SK-N-SH (cell line): ENCODE data around the gene XXYLT1. TPM values are rescaled to one million over a fixed set of nuclear protein-coding genes. Genes with fewer than 3 reads are reported as not detected.

Source experiments
- CTCF ChIA-PET: fragments of 300-600, 350-600 bp; formaldehyde crosslinking; extraction: SDS; loops from one replicate; lab custom pipeline; 2021; lab: Yijun Ruan, JAX
- POLR2A ChIA-PET: fragments of 350-600 bp; sonication (Branson Sonifier 250); formaldehyde crosslinking; extraction: SDS; loops from one replicate; lab custom pipeline; 2020; ENCODE audit warnings: antibody characterized with exemption, inconsistent platforms; lab: Yijun Ruan, JAX
- DNase-seq: peaks from one replicate; pipeline ENCODE4 v3.0.0; 2012
- H2AFZ ChIP-seq: fragments of 200-600 bp; sonication (generic); 2 replicates; pipeline ENCODE4 v1.8.1; 2016; ENCODE audit warnings: antibody characterized with exemption, mild to moderate bottlenecking, low read depth
- H3F3A ChIP-seq: fragments of 200-600 bp; sonication (generic); replicated peaks from 2 replicates; pipeline ENCODE3; 2016; ENCODE audit warnings: antibody characterized with exemption, mild to moderate bottlenecking; ENCODE audit not compliant: insufficient read depth
- H3K27ac ChIP-seq, 2 experiments: fragments of 200-500 bp in 1 of 2; fragments of 200-600 bp in 1 of 2; sonication (Bioruptor generic) in 1 of 2; sonication (generic), shearing (Covaris generic) in 1 of 2; 2 replicates each; pipeline versions ENCODE4 v1.5.1 to v1.6.1; 2014 to 2016; ENCODE audit warnings: low read depth in 2 of 2, inconsistent platforms in 1 of 2, low read length in 1 of 2, mild to moderate bottlenecking in 1 of 2, mixed read lengths in 1 of 2
- H3K27me3 ChIP-seq: fragments of 200-600 bp; sonication (generic), shearing (Covaris generic); 2 replicates; pipeline ENCODE4 v1.6.1; 2016; ENCODE audit warnings: mixed run types; ENCODE audit not compliant: insufficient read depth
- H3K36me3 ChIP-seq, 2 experiments: fragments of 200-500 bp in 1 of 2; fragments of 200-600 bp in 1 of 2; sonication (Bioruptor generic) in 1 of 2; sonication (generic) in 1 of 2; replicated peaks in 1 of 2; 2 replicates each; pipeline versions ENCODE3 to v1.5.1; 2014 to 2016; ENCODE audit warnings: low read length in 1 of 2, mild to moderate bottlenecking in 1 of 2; ENCODE audit not compliant: insufficient read depth in 2 of 2, control insufficient read depth in 1 of 2
- H3K4me1 ChIP-seq, 2 experiments: fragments of 200-500 bp in 1 of 2; fragments of 200-600 bp in 1 of 2; sonication (Bioruptor generic) in 1 of 2; sonication (generic), shearing (Covaris generic) in 1 of 2; 2 replicates each; pipeline versions ENCODE4 v1.5.1 to v1.6.1; 2014 to 2016; ENCODE audit warnings: low read depth in 1 of 2, low read length in 1 of 2, mixed run types in 1 of 2; ENCODE audit not compliant: insufficient read depth in 2 of 2, control insufficient read depth in 1 of 2
- H3K4me2 ChIP-seq: fragments of 200-600 bp; sonication (generic), shearing (Covaris generic); 2 replicates; pipeline ENCODE4 v1.6.1; 2017; ENCODE audit warnings: mixed run types
- H3K4me3 ChIP-seq, 2 experiments: fragments of 200-500 bp in 1 of 2; fragments of 200-600 bp in 1 of 2; sonication (Bioruptor generic) in 1 of 2; sonication (generic), shearing (Covaris generic) in 1 of 2; 2 replicates each; pipeline versions ENCODE4 v1.5.1 to v1.8.1; 2014 to 2016; ENCODE audit warnings: low read depth in 2 of 2, inconsistent platforms in 1 of 2, low read length in 1 of 2, mild to moderate bottlenecking in 1 of 2, mixed read lengths in 1 of 2, moderate library complexity in 1 of 2
- H3K79me2 ChIP-seq: fragments of 200-600 bp; sonication (generic); 2 replicates; pipeline ENCODE4 v1.8.1; 2017; ENCODE audit warnings: mild to moderate bottlenecking; ENCODE audit not compliant: insufficient read depth
- H3K9ac ChIP-seq: fragments of 200-600 bp; sonication (generic); 2 replicates; pipeline ENCODE4 v1.6.1; 2017; ENCODE audit warnings: mixed run types
- H3K9me2 ChIP-seq: fragments of 200-600 bp; sonication (generic); 2 replicates; pipeline ENCODE4 v1.6.1; 2017; ENCODE audit warnings: mixed run types
- H3K9me3 ChIP-seq: fragments of 200-600 bp; sonication (generic); 2 replicates; pipeline ENCODE4 v1.6.1; 2017; ENCODE audit warnings: mixed run types, mild to moderate bottlenecking, moderate library complexity
- H4K20me1 ChIP-seq: fragments of 200-600 bp; sonication (generic); 2 replicates; pipeline ENCODE4 v1.6.1; 2017; ENCODE audit warnings: mild to moderate bottlenecking, mixed run types; ENCODE audit not compliant: insufficient read depth
- CHD2 ChIP-seq: fragments of 150-350 bp; IDR thresholded peaks from 2 replicates; pipeline ENCODE4 v1.6.1; 2018; ENCODE audit warnings: low read length; ENCODE audit not compliant: partially characterized antibody
- CTCF ChIP-seq: fragments of 200-600 bp; sonication (generic); IDR thresholded peaks from 2 replicates; pipeline ENCODE4 v1.6.1; 2017; ENCODE audit warnings: antibody characterized with exemption, mild to moderate bottlenecking, moderate library complexity
- EZH2phosphoT487 ChIP-seq: fragments of 200-600 bp; sonication (generic); IDR thresholded peaks from 2 replicates; pipeline ENCODE4 v1.6.1; 2017; ENCODE audit warnings: low read depth, mixed run types, mild to moderate bottlenecking, antibody characterized with exemption, moderate library complexity, borderline replicate concordance
- FOXJ3 ChIP-seq: sonication (generic); formaldehyde crosslinking; IDR thresholded peaks from 2 replicates; pipeline ENCODE4 v1.5.1; 2020; ENCODE audit warnings: mild to moderate bottlenecking, missing genetic modification reagents
- FOXM1 ChIP-seq: IDR thresholded peaks from 2 replicates; pipeline ENCODE4 v1.4.0; 2012; ENCODE audit warnings: low read depth, mild to moderate bottlenecking
- MAX ChIP-seq: IDR thresholded peaks from 2 replicates; pipeline ENCODE4 v1.4.0; 2012; ENCODE audit warnings: low read depth
- MEF2A ChIP-seq: IDR thresholded peaks from 2 replicates; pipeline ENCODE4 v1.4.0; 2012; ENCODE audit warnings: low read depth, borderline replicate concordance
- MXI1 ChIP-seq: IDR thresholded peaks from 2 replicates; pipeline ENCODE4 v1.6.1; 2012; ENCODE audit warnings: mild to moderate bottlenecking, low read depth, low read length, improper control_type of control experiment
- NRF1 ChIP-seq: IDR thresholded peaks from 2 replicates; pipeline ENCODE4 v1.6.1; 2012; ENCODE audit warnings: low read depth, mild to moderate bottlenecking, low read length
- POLR2AphosphoS5 ChIP-seq: IDR thresholded peaks from 2 replicates; pipeline ENCODE4 v1.6.1; 2012; ENCODE audit warnings: low read depth, low read length
- RFX5 ChIP-seq: IDR thresholded peaks from 2 replicates; pipeline ENCODE4 v1.6.1; 2012; ENCODE audit warnings: mild to moderate bottlenecking, improper control_type of control experiment, low read length
- RXRA ChIP-seq: IDR thresholded peaks from 2 replicates; pipeline ENCODE4 v1.4.0; 2012; ENCODE audit warnings: low read depth, mild to moderate bottlenecking, borderline replicate concordance
- SMC3 ChIP-seq: IDR thresholded peaks from 2 replicates; pipeline ENCODE4 v1.6.1; 2012; ENCODE audit warnings: low read depth, low read length, improper control_type of control experiment
- TCF12 ChIP-seq: IDR thresholded peaks from 2 replicates; pipeline ENCODE4 v1.4.0; 2012
- USF2 ChIP-seq: fragments of 150-350 bp; IDR thresholded peaks from 2 replicates; pipeline ENCODE4 v1.6.1; 2017; ENCODE audit warnings: antibody characterized with exemption, low read length, low read depth, borderline replicate concordance
- WGBS: methylation state at CpG from one replicate; pipeline ENCODE4 v1.1.6; 2017; ENCODE audit warnings: low lambda C conversion rate; 5-methylcytosine and 5-hydroxymethylcytosine counted together
- polyA plus RNA-seq, 3 experiments: library from polyadenylated mRNA; depleted of rRNA; stranded (reverse); fragments of >200 nt; gene quantifications; 2 replicates each; pipeline ENCODE4 v1.2.3, GENCODE V29; 2012
- TF ChIP-seq, protein P1 (sequence below): IDR thresholded peaks from 2 replicates; pipeline ENCODE4; 2012
- TF ChIP-seq, protein P2 (sequence below): IDR thresholded peaks from 2 replicates; pipeline ENCODE4 v1.4.0; 2012; ENCODE audit warnings: low read depth, borderline replicate concordance
- TF ChIP-seq, protein P3 (sequence below): fragments of 150-350 bp; IDR thresholded peaks from 2 replicates; pipeline ENCODE4 v1.6.1; 2016; ENCODE audit warnings: mild to moderate bottlenecking, low read depth, low read length

XXYLT1 gene
- polyA plus RNA-seq, 1 of the 3 experiments (the other 2 are of a cell fraction), result 22.6 TPM

GRCh38 chr3:195137638-195138588, 133.0 kb downstream of the XXYLT1 start:
- Histone ChIP-seq H3K79me2 (no peaks in the 10 kb centered on the region), H3K4me3 (no peak overlapping the region), H4K20me1 (no peaks in the 10 kb centered on the region), H2AFZ (no peak overlapping the region), H3K9me2 (no peaks in the 10 kb centered on the region), H3K27me3 (no peaks in the 10 kb centered on the region), H3K36me3 (peaks cover 0 to 7% of the 10 kb centered on the region in 2 experiments), H3K4me1 (peaks cover 0 to 61% of the 10 kb centered on the region in 2 experiments; a peak in 2 of 4 replicates), H3K27ac (no peak overlapping the region), H3K9me3 (no peaks in the 10 kb centered on the region), H3K4me2 (no peak overlapping the region), H3F3A (no peaks in the 10 kb centered on the region), H3K9ac (no peak overlapping the region)
- CTCF ChIA-PET, result interaction anchor here (1.0 to 2.6 kb wide), 3 partner anchors 17 to 455 kb away, joined by 3 to 10 read pairs (median 3); no protein-coding TSS in a partner anchor
- WGBS, result 84% methylated on average over 11 of the region's 11 CpGs
- DNase-seq, result no peak
- no peak for TF ChIP-seq USF2
- TF ChIP-seq TCF12, result no peak
- no peak for TF ChIP-seq SMC3
- TF ChIP-seq MEF2A, result no peak
- no peak for TF ChIP-seq CHD2
- TF ChIP-seq POLR2AphosphoS5, result no peak
- TF ChIP-seq EZH2phosphoT487, result no peak
- TF ChIP-seq FOXJ3 (CRISPR knock-in tag), result no peak
- TF ChIP-seq MAX, result no peak
- POLR2A ChIA-PET, result no interaction called here

- Histone ChIP-seq H2AFZ (no peak overlapping the region), H3K79me2 (no peaks in the 10 kb centered on the region), H3K27ac (peak overlapping the region in 1 of 2 experiments; percentile 97; a peak in 3 of 4 replicates), H3K4me3 (no peak overlapping the region), H3F3A (no peaks in the 10 kb centered on the region), H3K9me2 (no peaks in the 10 kb centered on the region), H3K4me2 (0 out of 2 replicates have a peak overlapping the region, but pooled peaks have one; percentile 4), H3K9ac (no peak overlapping the region), H3K4me1 (peaks cover 0 to 72% of the 10 kb centered on the region in 2 experiments; a peak in 2 of 4 replicates), H3K27me3 (no peaks in the 10 kb centered on the region), H3K9me3 (no peaks in the 10 kb centered on the region), H4K20me1 (no peaks in the 10 kb centered on the region), H3K36me3 (peaks cover 0 to 2% of the 10 kb centered on the region in 2 experiments)
- POLR2A ChIA-PET, result interaction anchor here (0.8 kb wide), 1 partner anchor 18 kb away, joined by 3 read pairs; no protein-coding TSS in a partner anchor
- DNase-seq, result peak; percentile 88
- CTCF ChIA-PET, result interaction anchor here (0.6 to 1.0 kb wide), 3 partner anchors 121 to 453 kb away, joined by 3 to 4 read pairs (median 4); no protein-coding TSS in a partner anchor
- 57% methylated on average over 8 of the region's 8 CpGs for WGBS
- TF ChIP-seq USF2, result no peak
- TF ChIP-seq, protein P1, sequence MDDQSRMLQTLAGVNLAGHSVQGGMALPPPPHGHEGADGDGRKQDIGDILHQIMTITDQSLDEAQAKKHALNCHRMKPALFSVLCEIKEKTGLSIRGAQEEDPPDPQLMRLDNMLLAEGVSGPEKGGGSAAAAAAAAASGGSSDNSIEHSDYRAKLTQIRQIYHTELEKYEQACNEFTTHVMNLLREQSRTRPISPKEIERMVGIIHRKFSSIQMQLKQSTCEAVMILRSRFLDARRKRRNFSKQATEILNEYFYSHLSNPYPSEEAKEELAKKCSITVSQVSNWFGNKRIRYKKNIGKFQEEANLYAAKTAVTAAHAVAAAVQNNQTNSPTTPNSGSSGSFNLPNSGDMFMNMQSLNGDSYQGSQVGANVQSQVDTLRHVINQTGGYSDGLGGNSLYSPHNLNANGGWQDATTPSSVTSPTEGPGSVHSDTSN, result no peak
- peak; percentile 91 for TF ChIP-seq MXI1
- TF ChIP-seq SMC3, result peak; percentile 18; the same call in 1 of the 2 replicates
- no peak for TF ChIP-seq RXRA
- TF ChIP-seq, protein P2, sequence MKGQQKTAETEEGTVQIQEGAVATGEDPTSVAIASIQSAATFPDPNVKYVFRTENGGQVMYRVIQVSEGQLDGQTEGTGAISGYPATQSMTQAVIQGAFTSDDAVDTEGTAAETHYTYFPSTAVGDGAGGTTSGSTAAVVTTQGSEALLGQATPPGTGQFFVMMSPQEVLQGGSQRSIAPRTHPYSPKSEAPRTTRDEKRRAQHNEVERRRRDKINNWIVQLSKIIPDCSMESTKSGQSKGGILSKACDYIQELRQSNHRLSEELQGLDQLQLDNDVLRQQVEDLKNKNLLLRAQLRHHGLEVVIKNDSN, result no peak
- TF ChIP-seq CTCF, result no peak
- no peak for TF ChIP-seq POLR2AphosphoS5
- no peak for TF ChIP-seq NRF1
- TF ChIP-seq, protein P3, sequence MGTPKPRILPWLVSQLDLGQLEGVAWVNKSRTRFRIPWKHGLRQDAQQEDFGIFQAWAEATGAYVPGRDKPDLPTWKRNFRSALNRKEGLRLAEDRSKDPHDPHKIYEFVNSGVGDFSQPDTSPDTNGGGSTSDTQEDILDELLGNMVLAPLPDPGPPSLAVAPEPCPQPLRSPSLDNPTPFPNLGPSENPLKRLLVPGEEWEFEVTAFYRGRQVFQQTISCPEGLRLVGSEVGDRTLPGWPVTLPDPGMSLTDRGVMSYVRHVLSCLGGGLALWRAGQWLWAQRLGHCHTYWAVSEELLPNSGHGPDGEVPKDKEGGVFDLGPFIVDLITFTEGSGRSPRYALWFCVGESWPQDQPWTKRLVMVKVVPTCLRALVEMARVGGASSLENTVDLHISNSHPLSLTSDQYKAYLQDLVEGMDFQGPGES, result no peak
- no peak for TF ChIP-seq FOXM1
- no peak for TF ChIP-seq RFX5
Measured at GRCh38 chr3:195135917-195136316, 135.0 kb downstream of the XXYLT1 start.
